Mesenchymal stem cell (in vitro differentiated cells and primary cell): Measurements from ENCODE around the gene BMERB1.

Experiments
- DNase-seq: peaks from one replicate; pipeline ENCODE4 v3.0.0-alpha.2; 2013
- H2AFZ ChIP-seq: one replicate; pipeline ENCODE4 v1.6.1; 2013; ENCODE audit warnings: low read depth, mild to moderate bottlenecking, control low read depth, inconsistent platforms, low read length, moderate library complexity
- H2AK5ac ChIP-seq: 2 replicates; pipeline ENCODE4 v1.6.1; 2013; ENCODE audit warnings: low read length, moderate library complexity, mild to moderate bottlenecking, inconsistent platforms; ENCODE audit not compliant: severe bottlenecking
- H2BK120ac ChIP-seq: one replicate; pipeline ENCODE4 v1.6.1; 2013; ENCODE audit warnings: low read depth, mild to moderate bottlenecking, inconsistent platforms, low read length, moderate library complexity
- H2BK12ac ChIP-seq, 2 experiments: one replicate each; pipeline ENCODE4 v1.6.1; 2013; ENCODE audit warnings: inconsistent platforms in 2 of 2, low read length in 2 of 2, mild to moderate bottlenecking in 2 of 2, moderate library complexity in 2 of 2, control low read depth in 1 of 2
- H2BK15ac ChIP-seq: one replicate; pipeline ENCODE4 v1.6.1; 2013; ENCODE audit warnings: mild to moderate bottlenecking, low read depth, inconsistent platforms; ENCODE audit not compliant: poor library complexity, severe bottlenecking
- H2BK5ac ChIP-seq: 2 replicates; pipeline ENCODE4 v1.6.1; 2013; ENCODE audit warnings: low read depth, mild to moderate bottlenecking, low read length, control low read depth, inconsistent platforms; ENCODE audit not compliant: poor library complexity, severe bottlenecking
- H3K14ac ChIP-seq, 2 experiments: one replicate each; pipeline ENCODE4 v1.6.1; 2013; ENCODE audit warnings: inconsistent platforms in 2 of 2, low read length in 2 of 2, control low read depth in 1 of 2, mild to moderate bottlenecking in 1 of 2, moderate library complexity in 1 of 2
- H3K18ac ChIP-seq, 2 experiments: one replicate each; pipeline ENCODE4 v1.6.1; 2013; ENCODE audit warnings: inconsistent platforms in 2 of 2, low read length in 2 of 2, control low read depth in 1 of 2, low read depth in 1 of 2, mild to moderate bottlenecking in 1 of 2
- H3K23ac ChIP-seq, 2 experiments: one replicate each; pipeline ENCODE4 v1.6.1; 2013; ENCODE audit warnings: inconsistent platforms in 2 of 2, low read length in 2 of 2, mild to moderate bottlenecking in 2 of 2, moderate library complexity in 2 of 2, control low read depth in 1 of 2
- H3K27ac ChIP-seq: 2 replicates; pipeline ENCODE4 v1.5.1; 2013; ENCODE audit warnings: mild to moderate bottlenecking, moderate library complexity, low read length, control low read depth, inconsistent platforms; ENCODE audit not compliant: poor library complexity, severe bottlenecking
- H3K27me3 ChIP-seq, 2 experiments: 2 replicates each; pipeline versions ENCODE4 v1.6.1 to v1.7.0; 2013; ENCODE audit warnings: low read length in 2 of 2, mild to moderate bottlenecking in 2 of 2, moderate library complexity in 2 of 2, control low read depth in 1 of 2, inconsistent platforms in 1 of 2; ENCODE audit not compliant: control insufficient read depth in 1 of 2, insufficient read depth in 1 of 2
- H3K36me3 ChIP-seq, 2 experiments: 2 replicates each; pipeline versions ENCODE4 v1.6.1 to v1.7.0; 2013; ENCODE audit warnings: low read length in 2 of 2, control low read depth in 1 of 2, inconsistent platforms in 1 of 2, low read depth in 1 of 2, mild to moderate bottlenecking in 1 of 2; ENCODE audit not compliant: insufficient read depth in 2 of 2, control insufficient read depth in 1 of 2
- H3K4ac ChIP-seq, 2 experiments: one replicate each; pipeline ENCODE4 v1.6.1; 2013; ENCODE audit warnings: inconsistent platforms in 2 of 2, low read length in 2 of 2, mild to moderate bottlenecking in 2 of 2, moderate library complexity in 2 of 2, control low read depth in 1 of 2, low read depth in 1 of 2
- H3K4me1 ChIP-seq: 2 replicates; pipeline ENCODE4 v1.6.1; 2013; ENCODE audit warnings: low read depth, low read length, control low read depth; ENCODE audit not compliant: control insufficient read depth, insufficient read depth
- H3K4me2 ChIP-seq: 2 replicates; pipeline ENCODE4 v1.6.1; 2013; ENCODE audit warnings: low read length, mild to moderate bottlenecking, inconsistent platforms; ENCODE audit not compliant: poor library complexity, severe bottlenecking
- H3K4me3 ChIP-seq, 2 experiments: 2 replicates each; pipeline versions ENCODE4 v1.5.1 to v1.7.0; 2013; ENCODE audit warnings: low read length in 2 of 2, mild to moderate bottlenecking in 2 of 2, control low read depth in 1 of 2, low read depth in 1 of 2; ENCODE audit not compliant: insufficient read depth in 1 of 2
- H3K79me1 ChIP-seq: replicated peaks from 2 replicates; pipeline ENCODE4 v1.6.1; 2013; ENCODE audit warnings: mild to moderate bottlenecking, control low read depth, low read length, inconsistent platforms; ENCODE audit not compliant: poor library complexity, severe bottlenecking
- H3K9ac ChIP-seq: 2 replicates; pipeline ENCODE4 v1.7.0; 2013; ENCODE audit warnings: mild to moderate bottlenecking, low read length, moderate library complexity
- H3K9me3 ChIP-seq: 2 replicates; pipeline ENCODE4 v1.7.0; 2013; ENCODE audit warnings: mild to moderate bottlenecking, low read length; ENCODE audit not compliant: control insufficient read depth
- H4K8ac ChIP-seq: one replicate; pipeline ENCODE4 v1.6.1; 2013; ENCODE audit warnings: inconsistent platforms, mild to moderate bottlenecking, low read length, moderate library complexity
- H4K91ac ChIP-seq: one replicate; pipeline ENCODE4 v1.6.1; 2013; ENCODE audit warnings: mild to moderate bottlenecking, low read length, inconsistent platforms

The BMERB1 gene

DNA sequence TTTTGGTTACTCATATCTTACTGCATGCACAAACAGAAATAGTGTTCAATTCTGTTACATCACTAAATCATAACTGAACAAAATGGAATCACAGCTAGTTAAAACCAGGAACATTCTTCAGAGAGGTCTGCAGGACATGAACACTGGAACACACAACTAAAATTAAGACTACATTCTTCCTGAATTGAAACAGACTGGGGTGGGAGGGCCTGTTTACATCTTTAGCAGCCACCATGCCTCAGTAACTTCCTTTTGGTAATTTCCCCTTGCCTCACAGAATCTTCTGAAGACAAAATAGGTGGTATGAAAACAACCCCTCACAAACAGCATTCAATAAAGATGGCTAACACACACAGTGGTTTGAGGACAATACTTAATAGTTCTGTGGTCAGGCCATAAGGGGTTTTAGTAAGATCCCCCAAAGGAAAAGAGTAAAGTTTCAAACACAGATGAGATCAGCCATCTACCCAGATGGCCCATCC, 202.0 kb downstream of the BMERB1 start:
- Histone ChIP-seq H2BK12ac (no peak overlapping the region), H3K18ac (no peak overlapping the region), H3K4me3 (no peak overlapping the region), H3K9ac (no peak overlapping the region), H3K36me3 (peaks cover 26 to 78% of the 10 kb centered on the region in 2 experiments), H3K9me3 (no peaks in the 10 kb centered on the region), H2BK5ac (no peak overlapping the region), H3K27ac (no peak overlapping the region), H2AFZ (no peak overlapping the region), H3K23ac (no peak overlapping the region), H3K4me1 (peaks cover 3% of the 10 kb centered on the region), H3K79me1 (peaks cover 26% of the 10 kb centered on the region), H3K14ac (no peak overlapping the region), H3K4ac (no peak overlapping the region), H3K4me2 (no peak overlapping the region), H4K91ac (no peak overlapping the region), H2BK15ac (no peak overlapping the region), H2AK5ac (no peak overlapping the region), H2BK120ac (no peak overlapping the region), H4K8ac (no peak overlapping the region), H3K27me3 (no peaks in the 10 kb centered on the region)
- DNase-seq: no peak
